HCT116 (cell line): ENCODE data around the gene OGA. TPM values are rescaled to one million over a fixed set of nuclear protein-coding genes. Genes with fewer than 3 reads are reported as not detected.

Source experiments
- ATAC-seq: fragments of 200-7000 bp; cut with Tn5 transposase; 2 replicates; pipeline ENCODE4 v1.9.1; 2020; ENCODE audit warnings: mild to moderate bottlenecking, moderate library complexity
- BruUV-seq: library from RNA; stranded (reverse); fragments of 400-500 nt; replicated peaks from 2 replicates; lab custom pipeline; 2021; lab: Mats Ljungman, UMichigan
- CTCF ChIA-PET: fragments of 300-600 bp; sonication (Branson Sonifier 250); formaldehyde crosslinking; loops from one replicate; lab custom pipeline; 2021; ENCODE audit warnings: antibody characterized with exemption; lab: Charles Lee
- POLR2A ChIA-PET: fragments of 300-600, 350-600 bp; sonication (Branson Sonifier 250); formaldehyde crosslinking; loops from one replicate; lab custom pipeline; 2021; ENCODE audit warnings: antibody characterized with exemption; lab: Charles Lee
- RAD21 ChIA-PET, 2 experiments: fragments of 300-600 bp; sonication (Branson Sonifier 250); formaldehyde crosslinking; loops; one replicate each; lab custom pipeline; 2023; ENCODE audit warnings: low total read pairs in 2 of 2; ENCODE audit not compliant: uncharacterized antibody in 2 of 2, unreplicated experiment in 2 of 2, low non-redundant PET in 1 of 2; lab: Charles Lee
- DNase-seq: peaks from one replicate; pipeline ENCODE4 v3.0.0-alpha.2; 2010; ENCODE audit warnings: low read depth, low spot score
- H2AFZ ChIP-seq: fragments of 200-600 bp; shearing (Covaris generic), sonication (generic); 2 replicates; pipeline ENCODE4 v1.6.1; 2017; ENCODE audit warnings: low read depth, mixed run types, mixed read lengths, antibody characterized with exemption, low read length; ENCODE audit not compliant: poor library complexity, severe bottlenecking
- H3K27ac ChIP-seq: 2 replicates; pipeline ENCODE4 v1.5.1; 2012; ENCODE audit warnings: low read depth, low read length
- H3K27me3 ChIP-seq: fragments of 200-600 bp; sonication (generic); 2 replicates; pipeline ENCODE4 v1.6.1; 2016; ENCODE audit warnings: mixed run types, low read length, mixed read lengths; ENCODE audit not compliant: insufficient read depth
- H3K36me3 ChIP-seq, 2 experiments: fragments of 200-500 bp in 1 of 2; fragments of 200-600 bp in 1 of 2; sonication (Bioruptor generic) in 1 of 2; sonication (generic) in 1 of 2; 2 replicates each; pipeline versions ENCODE4 v1.5.1 to v1.6.1; 2014 to 2016; ENCODE audit warnings: low read length in 2 of 2, inconsistent platforms in 1 of 2, mixed read lengths in 1 of 2, mixed run types in 1 of 2; ENCODE audit not compliant: insufficient read depth in 2 of 2, control insufficient read depth in 1 of 2
- H3K4me1 ChIP-seq, 2 experiments: fragments of 200-600 bp in 1 of 2; sonication (generic) in 1 of 2; 2 replicates each; pipeline versions ENCODE4 v1.5.1 to v1.6.1; 2012 to 2017; ENCODE audit warnings: low read length in 2 of 2, inconsistent platforms in 1 of 2, mild to moderate bottlenecking in 1 of 2, mixed read lengths in 1 of 2, mixed run types in 1 of 2, moderate library complexity in 1 of 2; ENCODE audit not compliant: insufficient read depth in 2 of 2, control insufficient read depth in 1 of 2
- H3K4me2 ChIP-seq: fragments of 200-600 bp; sonication (generic); 2 replicates; pipeline ENCODE4 v1.6.1; 2017; ENCODE audit warnings: mixed run types, low read length, mixed read lengths
- H3K4me3 ChIP-seq, 2 experiments: fragments of 200-600 bp in 1 of 2; sonication (generic) in 1 of 2; replicated peaks in 1 of 2; 2 replicates each; pipeline ENCODE4 v1.5.1; 2011 to 2016; ENCODE audit warnings: low read length in 2 of 2, control low read depth in 1 of 2, low read depth in 1 of 2, mild to moderate bottlenecking in 1 of 2, mixed read lengths in 1 of 2, mixed run types in 1 of 2
- H3K79me2 ChIP-seq: fragments of 200-600 bp; sonication (generic); 2 replicates; pipeline ENCODE4 v1.6.1; 2017; ENCODE audit warnings: mild to moderate bottlenecking, mixed run types, low read length, moderate library complexity, mixed read lengths; ENCODE audit not compliant: insufficient read depth
- H3K9ac ChIP-seq: fragments of 200-600 bp; sonication (generic); 2 replicates; pipeline ENCODE4 v1.6.1; 2016; ENCODE audit warnings: low read length, mixed read lengths
- H3K9me2 ChIP-seq: fragments of 200-600 bp; sonication (generic), shearing (Covaris generic); 2 replicates; pipeline ENCODE4 v1.6.1; 2017; ENCODE audit warnings: mixed run types, mild to moderate bottlenecking, moderate library complexity; ENCODE audit not compliant: insufficient read depth
- H3K9me3 ChIP-seq, 2 experiments: fragments of 200-500 bp in 1 of 2; fragments of 200-600 bp in 1 of 2; sonication (Bioruptor generic) in 1 of 2; sonication (generic) in 1 of 2; 2 replicates each; pipeline ENCODE4 v1.6.1; 2014 to 2017; ENCODE audit warnings: low read length in 2 of 2, mixed read lengths in 2 of 2, inconsistent platforms in 1 of 2, low read depth in 1 of 2, mild to moderate bottlenecking in 1 of 2, mixed run types in 1 of 2, moderate library complexity in 1 of 2; ENCODE audit not compliant: control insufficient read depth in 1 of 2, insufficient read depth in 1 of 2
- H4K20me1 ChIP-seq: fragments of 200-600 bp; sonication (generic), shearing (Covaris generic); 2 replicates; pipeline ENCODE4 v1.6.1; 2017; ENCODE audit warnings: mixed run types, mild to moderate bottlenecking, moderate library complexity; ENCODE audit not compliant: insufficient read depth
- EGR1 ChIP-seq: IDR thresholded peaks from 2 replicates; pipeline ENCODE4 v1.6.1; 2012; ENCODE audit warnings: low read depth
- ELF1 ChIP-seq: IDR thresholded peaks from 2 replicates; pipeline ENCODE4 v1.6.1; 2012; ENCODE audit warnings: low read depth, borderline replicate concordance
- EZH2 ChIP-seq: fragments of 200-600 bp; sonication (generic); IDR thresholded peaks from 2 replicates; pipeline ENCODE4 v1.6.1; 2017; ENCODE audit warnings: antibody characterized with exemption, mixed run types
- EZH2phosphoT487 ChIP-seq: fragments of 200-600 bp; IDR thresholded peaks from 2 replicates; pipeline ENCODE4 v1.6.1; 2018; ENCODE audit warnings: antibody characterized with exemption, borderline replicate concordance
- FOSL1 ChIP-seq: IDR thresholded peaks from 2 replicates; pipeline ENCODE4 v1.6.1; 2012; ENCODE audit warnings: low read depth
- POLR2A ChIP-seq: IDR thresholded peaks from 2 replicates; pipeline ENCODE4 v1.7.0; 2011; ENCODE audit warnings: borderline replicate concordance; ENCODE audit not compliant: insufficient read depth, insufficient read length; ENCODE audit errors: extremely low read depth
- POLR2AphosphoS5 ChIP-seq: IDR thresholded peaks from 2 replicates; pipeline ENCODE4 v1.6.1; 2011; ENCODE audit warnings: mild to moderate bottlenecking, low read depth, low read length, moderate library complexity
- RAD21 ChIP-seq: IDR thresholded peaks from 2 replicates; pipeline ENCODE4 v1.6.1; 2012; ENCODE audit warnings: low read depth, mild to moderate bottlenecking
- SIN3A ChIP-seq: IDR thresholded peaks from 2 replicates; pipeline ENCODE4 v1.6.1; 2012; ENCODE audit warnings: low read depth
- SP1 ChIP-seq: IDR thresholded peaks from 2 replicates; pipeline ENCODE4 v1.6.1; 2012; ENCODE audit warnings: low read depth
- SRF ChIP-seq: IDR thresholded peaks from 2 replicates; pipeline ENCODE4 v1.6.1; 2012; ENCODE audit warnings: low read depth
- TCF7L2 ChIP-seq: IDR thresholded peaks from 2 replicates; pipeline ENCODE4 v1.7.0; 2011; ENCODE audit warnings: borderline replicate concordance, inconsistent platforms; ENCODE audit not compliant: insufficient read depth, insufficient read length; ENCODE audit errors: extremely low read depth
- YY1 ChIP-seq: IDR thresholded peaks from 2 replicates; pipeline ENCODE4 v1.6.1; 2011; ENCODE audit warnings: low read length, low read depth, moderate library complexity, mild to moderate bottlenecking; ENCODE audit not compliant: insufficient replicate concordance; ENCODE audit errors: extremely low read depth
- ZFX ChIP-seq: fragments of 450-650 bp; IDR thresholded peaks from 2 replicates; pipeline ENCODE4 v1.6.1; 2017
- intact Hi-C: fragments of 100-400 bp; cut with micrococcal nuclease; formaldehyde crosslinking; loops from 2 replicates; pipeline ENCODE4 v1.10.0; 2022
- total RNA-seq: library from RNA; stranded (reverse); gene quantifications from one replicate; pipeline ENCODE4 v1.2.1, GENCODE V29; 2021; ENCODE audit not compliant: unreplicated experiment
- TF ChIP-seq, protein P1 (sequence below): IDR thresholded peaks from 2 replicates; pipeline ENCODE4 v1.6.1; 2012
- TF ChIP-seq, protein P2 (sequence below): IDR thresholded peaks from 2 replicates; pipeline ENCODE4 v1.6.1; 2012; ENCODE audit warnings: low read depth

The OGA gene
- total RNA-seq, 1 experiment from 2014 or later, result 127 TPM

DNA sequence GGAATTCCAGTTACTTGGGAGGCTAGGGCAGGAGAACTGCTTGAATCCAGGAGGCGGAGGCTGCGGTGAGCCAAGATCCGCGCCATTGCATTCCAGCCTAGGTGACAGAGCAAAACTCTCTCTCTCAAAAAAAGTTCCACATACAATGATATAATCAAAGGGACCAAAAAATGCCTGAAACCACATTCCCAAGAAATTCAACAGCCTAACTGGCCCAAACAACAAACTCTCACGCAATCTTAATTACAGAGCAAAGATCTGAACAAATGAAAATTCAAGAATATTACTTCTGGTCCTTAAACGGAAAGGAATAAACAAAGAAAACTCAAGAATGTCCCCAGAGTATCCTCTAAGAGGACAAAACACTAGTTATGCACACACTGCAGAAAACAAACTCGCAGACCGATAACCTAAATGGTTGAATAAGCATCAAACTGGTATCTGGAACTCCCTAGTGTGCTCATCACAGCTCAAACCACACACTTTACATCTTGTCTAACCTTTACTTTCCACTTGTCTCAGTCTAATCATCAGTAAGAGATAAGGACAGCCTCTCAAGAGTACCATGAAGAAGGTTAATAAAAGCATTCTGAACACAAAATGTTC is 3.7 kb downstream of the OGA start:
- no peak overlapping the region for H3K4me3 ChIP-seq
- H3K4me1 ChIP-seq, result peaks cover 14 to 25% of the 10 kb centered on the region in 2 experiments
- H3K36me3 ChIP-seq, result peaks cover 33 to 39% of the 10 kb centered on the region in 2 experiments
- H3K27ac ChIP-seq, result no peak overlapping the region
- no peak for ATAC-seq
- H3K9ac ChIP-seq, result no peak overlapping the region
- no peak overlapping the region for H3K4me2 ChIP-seq
- ChIA-PET POLR2A (no interaction called here), RAD21 (no interaction called here)
- no peak for TF ChIP-seq EZH2phosphoT487
- TF ChIP-seq, protein P1, sequence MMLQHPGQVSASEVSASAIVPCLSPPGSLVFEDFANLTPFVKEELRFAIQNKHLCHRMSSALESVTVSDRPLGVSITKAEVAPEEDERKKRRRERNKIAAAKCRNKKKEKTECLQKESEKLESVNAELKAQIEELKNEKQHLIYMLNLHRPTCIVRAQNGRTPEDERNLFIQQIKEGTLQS, result no peak
- no peak for TF ChIP-seq POLR2AphosphoS5
- TF ChIP-seq FOSL1, result no peak
- no peak for TF ChIP-seq TCF7L2
- no peak for TF ChIP-seq ZFX
- TF ChIP-seq, protein P2, sequence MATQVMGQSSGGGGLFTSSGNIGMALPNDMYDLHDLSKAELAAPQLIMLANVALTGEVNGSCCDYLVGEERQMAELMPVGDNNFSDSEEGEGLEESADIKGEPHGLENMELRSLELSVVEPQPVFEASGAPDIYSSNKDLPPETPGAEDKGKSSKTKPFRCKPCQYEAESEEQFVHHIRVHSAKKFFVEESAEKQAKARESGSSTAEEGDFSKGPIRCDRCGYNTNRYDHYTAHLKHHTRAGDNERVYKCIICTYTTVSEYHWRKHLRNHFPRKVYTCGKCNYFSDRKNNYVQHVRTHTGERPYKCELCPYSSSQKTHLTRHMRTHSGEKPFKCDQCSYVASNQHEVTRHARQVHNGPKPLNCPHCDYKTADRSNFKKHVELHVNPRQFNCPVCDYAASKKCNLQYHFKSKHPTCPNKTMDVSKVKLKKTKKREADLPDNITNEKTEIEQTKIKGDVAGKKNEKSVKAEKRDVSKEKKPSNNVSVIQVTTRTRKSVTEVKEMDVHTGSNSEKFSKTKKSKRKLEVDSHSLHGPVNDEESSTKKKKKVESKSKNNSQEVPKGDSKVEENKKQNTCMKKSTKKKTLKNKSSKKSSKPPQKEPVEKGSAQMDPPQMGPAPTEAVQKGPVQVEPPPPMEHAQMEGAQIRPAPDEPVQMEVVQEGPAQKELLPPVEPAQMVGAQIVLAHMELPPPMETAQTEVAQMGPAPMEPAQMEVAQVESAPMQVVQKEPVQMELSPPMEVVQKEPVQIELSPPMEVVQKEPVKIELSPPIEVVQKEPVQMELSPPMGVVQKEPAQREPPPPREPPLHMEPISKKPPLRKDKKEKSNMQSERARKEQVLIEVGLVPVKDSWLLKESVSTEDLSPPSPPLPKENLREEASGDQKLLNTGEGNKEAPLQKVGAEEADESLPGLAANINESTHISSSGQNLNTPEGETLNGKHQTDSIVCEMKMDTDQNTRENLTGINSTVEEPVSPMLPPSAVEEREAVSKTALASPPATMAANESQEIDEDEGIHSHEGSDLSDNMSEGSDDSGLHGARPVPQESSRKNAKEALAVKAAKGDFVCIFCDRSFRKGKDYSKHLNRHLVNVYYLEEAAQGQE, result no peak
- TF ChIP-seq EZH2, result no peak
- TF ChIP-seq YY1, result no peak
- TF ChIP-seq ELF1, result no peak
- TF ChIP-seq SRF, result no peak
- no peak for TF ChIP-seq RAD21
- TF ChIP-seq SP1, result no peak
- TF ChIP-seq SIN3A, result no peak
- TF ChIP-seq EGR1, result no peak
- TF ChIP-seq POLR2A, result no peak
- TF ChIP-seq, all 23 proteins: peak for 0
- Histone ChIP-seq H3K27me3 (no peaks in the 10 kb centered on the region), H3K9me2 (no peaks in the 10 kb centered on the region), H4K20me1 (peaks cover 32% of the 10 kb centered on the region; the same call in 1 of the 2 replicates), H2AFZ (no peak overlapping the region), H3K9me3 (no peaks in the 10 kb centered on the region), H3K79me2 (peaks cover 95% of the 10 kb centered on the region)
- no peak for DNase-seq
- intact Hi-C loops, result loop anchor here (5.0 kb wide), 1 partner anchor 32 kb away; the partner anchor contains the start of gene NPM3
- BruUV-seq, result TSS peak; percentile 2
- CTCF ChIA-PET, result no interaction called here
